ENCODE measurements around the gene ZNF438. TPM values are rescaled to one million over a fixed set of nuclear protein-coding genes. Genes with fewer than 3 reads are reported as not detected.

ZNF438 gene
- total and polyA plus RNA-seq, 2 of the 8 experiments (the other 6 are each of a cell fraction or from before 2014, with no cell fraction given): 0.95 to 1.7 TPM

- TF ChIP-seq RAD21 (IDR thresholded peaks at IDR 0.05 in 1 of 2, conservative IDR thresholded peaks at IDR 0.05 in 1 of 2; ENCODE audit: low read depth in 2 of 2, low read length in 2 of 2): no peak
- TF ChIP-seq CREB1 (IDR thresholded peaks at IDR 0.05): no peak
- no peak for TF ChIP-seq EGR1 (IDR thresholded peaks at IDR 0.05; ENCODE audit: borderline replicate concordance, low read depth, low read length)
- no peak for TF ChIP-seq CHD1 (IDR thresholded peaks at IDR 0.05; ENCODE audit: low read depth, low read length)
- TF ChIP-seq CEBPB (IDR thresholded peaks at IDR 0.05; ENCODE audit: low read depth, low read length): no peak
These were observed 3.7 kb upstream of the ZNF438 start (continued) for GRCh38 chr10:31035266-31035798.
